HepG2 (cell line): ENCODE measurements around the gene PCNX1. TPM values are rescaled to one million over a fixed set of nuclear protein-coding genes. Genes with fewer than 3 reads are reported as not detected.

Experiments
- ATAC-seq: fragments of 200-7000 bp; cut with Tn5 transposase; 3 replicates; pipeline ENCODE4 v1.9.1; 2020; ENCODE audit warnings: mild to moderate bottlenecking, moderate library complexity
- BruUV-seq: library from RNA; stranded (reverse); fragments of 400-500 nt; replicated peaks from 2 replicates; lab custom pipeline; 2021; lab: Mats Ljungman, UMichigan
- CTCF ChIA-PET: fragments of 300-600 bp; formaldehyde crosslinking; extraction: SDS; loops from one replicate; lab custom pipeline; 2021; ENCODE audit warnings: low total read pairs, inconsistent platforms, low intra/inter-chr PET ratio; lab: Yijun Ruan, JAX
- POLR2A ChIA-PET: fragments of 350-600 bp; sonication (Branson Sonifier 250); formaldehyde crosslinking; loops from one replicate; lab custom pipeline; 2020; ENCODE audit warnings: antibody characterized with exemption, inconsistent platforms; lab: Yijun Ruan, JAX
- DNase-seq: peaks from one replicate; pipeline ENCODE4 v3.0.0-alpha.2; 2015; ENCODE audit warnings: low spot score
- FAIRE-seq: peaks from 3 replicates; lab custom pipeline; 2011; peaks lifted over from hg19 to GRCh38; lab: Jason Lieb, UNC
- H2AFZ ChIP-seq: one replicate; pipeline ENCODE4 v1.6.1; 2011; ENCODE audit warnings: low read length, inconsistent platforms
- H3K27ac ChIP-seq: fragments of 300-600 bp; 3 replicates; pipeline ENCODE4 v1.8.0; 2011; ENCODE audit warnings: mixed run types, mild to moderate bottlenecking, mixed read lengths, low read length, inconsistent platforms; ENCODE audit not compliant: insufficient read depth; ENCODE audit errors: extremely low read length
- H3K27me3 ChIP-seq, 2 experiments: fragments of 200-600 bp in 1 of 2; 2 replicates in 1 of 2; 3 replicates in 1 of 2; pipeline versions ENCODE4 v1.6.0 to v1.8.0; 2011; ENCODE audit warnings: low read length in 2 of 2, mild to moderate bottlenecking in 2 of 2, moderate library complexity in 2 of 2, inconsistent platforms in 1 of 2; ENCODE audit not compliant: insufficient read depth in 2 of 2, control insufficient read depth in 1 of 2
- H3K36me3 ChIP-seq, 2 experiments: fragments of 200-600 bp in 1 of 2; replicated peaks in 1 of 2; 2 replicates in 1 of 2; 3 replicates in 1 of 2; pipeline versions ENCODE4 v1.5.1 to v1.8.0; 2011; ENCODE audit warnings: low read length in 2 of 2, inconsistent platforms in 1 of 2; ENCODE audit not compliant: insufficient read depth in 2 of 2, control insufficient read depth in 1 of 2
- H3K4me1 ChIP-seq: 2 replicates; pipeline ENCODE4 v1.5.1; 2012; ENCODE audit warnings: low read length, inconsistent platforms; ENCODE audit not compliant: insufficient read depth
- H3K4me2 ChIP-seq: 2 replicates; pipeline ENCODE4 v1.6.0; 2011; ENCODE audit warnings: low read depth, low read length, inconsistent platforms
- H3K4me3 ChIP-seq, 3 experiments: fragments of 200-600 bp in 1 of 3; sonication (generic), shearing (Covaris generic) in 1 of 3; replicated peaks in 1 of 3; 2 replicates each; pipeline ENCODE4 v1.5.1; 2011 to 2016; ENCODE audit warnings: low read length in 3 of 3, inconsistent platforms in 2 of 3, low read depth in 2 of 3, mild to moderate bottlenecking in 2 of 3, control low read depth in 1 of 3, mixed read lengths in 1 of 3; ENCODE audit not compliant: insufficient read depth in 1 of 3
- H3K79me2 ChIP-seq: one replicate; pipeline ENCODE4 v1.6.1; 2011; ENCODE audit warnings: low read length, inconsistent platforms; ENCODE audit not compliant: insufficient read depth
- H3K9ac ChIP-seq: 2 replicates; pipeline ENCODE4 v1.6.0; 2011; ENCODE audit warnings: mild to moderate bottlenecking, low read depth, low read length, inconsistent platforms; ENCODE audit not compliant: insufficient read depth
- H3K9me3 ChIP-seq: 2 replicates; pipeline ENCODE4 v1.5.1; 2012; ENCODE audit warnings: mild to moderate bottlenecking, low read length
- H4K20me1 ChIP-seq: 2 replicates; pipeline ENCODE4 v1.6.0; 2011; ENCODE audit warnings: inconsistent platforms, mild to moderate bottlenecking, low read length, moderate library complexity; ENCODE audit not compliant: insufficient read depth
- EZH2 ChIP-seq: conservative IDR thresholded peaks from 2 replicates; pipeline ENCODE4 v1.6.1; 2012; ENCODE audit warnings: mild to moderate bottlenecking, low read depth, low read length, moderate library complexity
- HOXA9 ChIP-seq: sonication (generic); formaldehyde crosslinking; IDR thresholded peaks from 2 replicates; pipeline ENCODE4 v1.8.1; 2022; ENCODE audit warnings: missing genetic modification reagents, mild to moderate bottlenecking, moderate library complexity, borderline replicate concordance
- NFE2 ChIP-seq: sonication (generic); formaldehyde crosslinking; IDR thresholded peaks from 2 replicates; pipeline ENCODE4 v1.4.0; 2020; ENCODE audit warnings: missing genetic modification reagents
- ZNF234 ChIP-seq: sonication (generic); formaldehyde crosslinking; conservative IDR thresholded peaks from 2 replicates; pipeline ENCODE4 v1.5.1; 2020; ENCODE audit warnings: mild to moderate bottlenecking, missing genetic modification reagents
- WGBS: methylation state at CpG from one replicate; pipeline ENCODE4 v1.1.6; 2017; ENCODE audit warnings: low lambda C conversion rate; 5-methylcytosine and 5-hydroxymethylcytosine counted together
- in situ Hi-C: cut with HindIII; loops from 2 replicates; pipeline ENCODE4 v1.10.0; 2017; ENCODE audit warnings: low pct_unique_long_range_greater_than_20kb; ENCODE audit not compliant: extremely low pct_ligation_motif_present
- intact Hi-C: fragments of 100-400 bp; cut with micrococcal nuclease; formaldehyde crosslinking; loops from one replicate; pipeline ENCODE4 v1.10.0; 2022; ENCODE audit not compliant: unreplicated experiment
- polyA plus RNA-seq, 8 experiments: library from polyadenylated mRNA; depleted of rRNA in 3 of 8; stranded (reverse) in 7 of 8; unstranded in 1 of 8; fragments of >200 nt; fragmentation: Illumina TruSeq in 4 of 8; extraction: Trizol in 4 of 8; gene quantifications; 2 replicates each; pipeline versions ENCODE4 v1.2.1 to v1.2.3, GENCODE V29; 2011 to 2016; ENCODE audit warnings: low read depth in 4 of 8, missing spikeins in 1 of 8, mixed read lengths in 1 of 8; ENCODE audit not compliant: insufficient read depth in 1 of 8
- total RNA-seq, 5 experiments: library from RNA; depleted of rRNA; stranded (reverse); fragments of >200 nt; fragmentation: Illumina TruSeq; extraction: Trizol; gene quantifications; 2 replicates each; pipeline ENCODE4 v1.2.3, GENCODE V29; 2016; ENCODE audit warnings: low read depth in 1 of 5
- TF ChIP-seq, protein P1 (sequence below): IDR thresholded peaks from 2 replicates; pipeline ENCODE4 v1.6.1; 2016; ENCODE audit warnings: low read depth, control low read depth
- TF ChIP-seq, protein P2 (sequence below): sonication (generic); formaldehyde crosslinking; IDR thresholded peaks from 2 replicates; pipeline ENCODE4 v1.4.0; 2020; ENCODE audit warnings: low read depth, mild to moderate bottlenecking, missing genetic modification reagents
- TF ChIP-seq, protein P3 (sequence below): sonication (generic); formaldehyde crosslinking; IDR thresholded peaks from 2 replicates; pipeline ENCODE4 v1.4.0; 2020; ENCODE audit warnings: missing genetic modification reagents
- TF ChIP-seq, protein P4 (sequence below): sonication (generic); formaldehyde crosslinking; IDR thresholded peaks from 2 replicates; pipeline ENCODE4 v1.4.0; 2020; ENCODE audit warnings: missing genetic modification reagents, borderline replicate concordance

Gene PCNX1
- total and polyA plus RNA-seq, 2 of the 13 experiments (the other 11 are each of a cell fraction or from before 2014, with no cell fraction given): 24.9 to 30.3 TPM

DNA sequence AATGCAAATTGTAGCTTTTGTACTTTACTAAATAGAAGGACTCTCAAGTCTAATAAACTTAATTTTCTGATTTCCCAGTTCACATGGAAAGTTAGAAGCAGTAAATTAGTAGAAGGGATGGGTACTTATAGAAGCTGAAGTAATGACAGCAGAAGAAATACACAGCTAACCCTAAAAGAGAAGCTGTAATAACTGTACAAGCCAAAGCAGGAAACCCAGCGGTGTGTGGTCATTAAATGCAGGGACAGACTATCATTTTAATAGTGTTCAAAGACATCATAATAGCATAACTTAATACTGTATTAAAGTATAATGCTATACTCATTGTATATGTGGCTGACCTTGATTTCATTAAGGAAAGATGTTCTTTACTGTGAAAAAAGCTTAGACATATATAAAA is 74.9 kb downstream of the PCNX1 start:
- intact Hi-C loops: no loop called here
- peaks cover 9 to 14% of the 10 kb centered on the region in 2 experiments for H3K36me3 ChIP-seq
- no peaks in the 10 kb centered on the region for H4K20me1 ChIP-seq
- no peaks in the 10 kb centered on the region for H3K79me2 ChIP-seq
- FAIRE-seq (no peak), ATAC-seq (no peak), DNase-seq (no peak)
- BruUV-seq: no TSS peak
- 97% methylated on average over 1 of the region's 1 CpG for WGBS
- ChIA-PET CTCF (no interaction called here), POLR2A (no interaction called here)
- no peaks in the 10 kb centered on the region for H3K27me3 ChIP-seq
- in situ Hi-C loops: no loop called here
- no peak overlapping the region for H2AFZ ChIP-seq
- no peak overlapping the region for H3K9ac ChIP-seq
- H3K4me1 ChIP-seq: no peaks in the 10 kb centered on the region
- no peak overlapping the region for H3K4me2 ChIP-seq
- H3K9me3 ChIP-seq: no peaks in the 10 kb centered on the region
- no peak for TF ChIP-seq HOXA9 (CRISPR knock-in tag)
- TF ChIP-seq, protein P1, sequence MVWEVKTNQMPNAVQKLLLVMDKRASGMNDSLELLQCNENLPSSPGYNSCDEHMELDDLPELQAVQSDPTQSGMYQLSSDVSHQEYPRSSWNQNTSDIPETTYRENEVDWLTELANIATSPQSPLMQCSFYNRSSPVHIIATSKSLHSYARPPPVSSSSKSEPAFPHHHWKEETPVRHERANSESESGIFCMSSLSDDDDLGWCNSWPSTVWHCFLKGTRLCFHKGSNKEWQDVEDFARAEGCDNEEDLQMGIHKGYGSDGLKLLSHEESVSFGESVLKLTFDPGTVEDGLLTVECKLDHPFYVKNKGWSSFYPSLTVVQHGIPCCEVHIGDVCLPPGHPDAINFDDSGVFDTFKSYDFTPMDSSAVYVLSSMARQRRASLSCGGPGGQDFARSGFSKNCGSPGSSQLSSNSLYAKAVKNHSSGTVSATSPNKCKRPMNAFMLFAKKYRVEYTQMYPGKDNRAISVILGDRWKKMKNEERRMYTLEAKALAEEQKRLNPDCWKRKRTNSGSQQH (CRISPR knock-in tag): no peak
- TF ChIP-seq, protein P2, sequence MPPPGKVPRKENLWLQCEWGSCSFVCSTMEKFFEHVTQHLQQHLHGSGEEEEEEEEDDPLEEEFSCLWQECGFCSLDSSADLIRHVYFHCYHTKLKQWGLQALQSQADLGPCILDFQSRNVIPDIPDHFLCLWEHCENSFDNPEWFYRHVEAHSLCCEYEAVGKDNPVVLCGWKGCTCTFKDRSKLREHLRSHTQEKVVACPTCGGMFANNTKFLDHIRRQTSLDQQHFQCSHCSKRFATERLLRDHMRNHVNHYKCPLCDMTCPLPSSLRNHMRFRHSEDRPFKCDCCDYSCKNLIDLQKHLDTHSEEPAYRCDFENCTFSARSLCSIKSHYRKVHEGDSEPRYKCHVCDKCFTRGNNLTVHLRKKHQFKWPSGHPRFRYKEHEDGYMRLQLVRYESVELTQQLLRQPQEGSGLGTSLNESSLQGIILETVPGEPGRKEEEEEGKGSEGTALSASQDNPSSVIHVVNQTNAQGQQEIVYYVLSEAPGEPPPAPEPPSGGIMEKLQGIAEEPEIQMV (CRISPR knock-in tag): no peak
- TF ChIP-seq, protein P3, sequence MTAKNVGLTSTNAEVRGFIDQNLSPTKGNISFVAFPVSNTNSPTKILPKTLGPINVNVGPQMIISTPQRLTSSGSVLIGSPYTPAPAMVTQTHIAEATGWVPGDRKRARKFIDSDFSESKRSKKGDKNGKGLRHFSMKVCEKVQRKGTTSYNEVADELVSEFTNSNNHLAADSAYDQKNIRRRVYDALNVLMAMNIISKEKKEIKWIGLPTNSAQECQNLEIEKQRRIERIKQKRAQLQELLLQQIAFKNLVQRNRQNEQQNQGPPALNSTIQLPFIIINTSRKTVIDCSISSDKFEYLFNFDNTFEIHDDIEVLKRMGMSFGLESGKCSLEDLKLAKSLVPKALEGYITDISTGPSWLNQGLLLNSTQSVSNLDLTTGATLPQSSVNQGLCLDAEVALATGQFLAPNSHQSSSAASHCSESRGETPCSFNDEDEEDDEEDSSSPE (CRISPR knock-in tag): no peak
- TF ChIP-seq EZH2: no peak
- TF ChIP-seq, protein P4, sequence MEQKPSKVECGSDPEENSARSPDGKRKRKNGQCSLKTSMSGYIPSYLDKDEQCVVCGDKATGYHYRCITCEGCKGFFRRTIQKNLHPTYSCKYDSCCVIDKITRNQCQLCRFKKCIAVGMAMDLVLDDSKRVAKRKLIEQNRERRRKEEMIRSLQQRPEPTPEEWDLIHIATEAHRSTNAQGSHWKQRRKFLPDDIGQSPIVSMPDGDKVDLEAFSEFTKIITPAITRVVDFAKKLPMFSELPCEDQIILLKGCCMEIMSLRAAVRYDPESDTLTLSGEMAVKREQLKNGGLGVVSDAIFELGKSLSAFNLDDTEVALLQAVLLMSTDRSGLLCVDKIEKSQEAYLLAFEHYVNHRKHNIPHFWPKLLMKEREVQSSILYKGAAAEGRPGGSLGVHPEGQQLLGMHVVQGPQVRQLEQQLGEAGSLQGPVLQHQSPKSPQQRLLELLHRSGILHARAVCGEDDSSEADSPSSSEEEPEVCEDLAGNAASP (CRISPR knock-in tag): no peak
- TF ChIP-seq NFE2 (CRISPR knock-in tag): no peak
- TF ChIP-seq ZNF234 (CRISPR knock-in tag): no peak
- H3K4me3 ChIP-seq: no peak overlapping the region
- H3K27ac ChIP-seq: no peak overlapping the region
